Lung (tissue), 12 donors: ENCODE measurements around the gene IPO7. TPM values are rescaled to one million over a fixed set of nuclear protein-coding genes. Genes with fewer than 3 reads are reported as not detected.

ENCODE experiments used
- ATAC-seq: fragments of 200-7000 bp; cut with Tn5 transposase; one replicate; pipeline ENCODE4 v1.9.1; 2020; ENCODE audit warnings: moderate number of reproducible peaks; ENCODE audit not compliant: insufficient read depth, low FRiP score
- DNase-seq, 3 donors: peaks; one replicate each; pipeline ENCODE4 v3.0.0-alpha.2; 2013 to 2017
- H3K27ac ChIP-seq, 2 donors: one replicate each; pipeline ENCODE4 v1.5.1; 2013; ENCODE audit warnings: mild to moderate bottlenecking in 2 of 2, moderate library complexity in 2 of 2, control low read depth in 1 of 2, inconsistent platforms in 1 of 2, low read depth in 1 of 2, low read length in 1 of 2
- H3K27me3 ChIP-seq, 3 donors: one replicate each; pipeline ENCODE4 v1.5.1; 2013; ENCODE audit warnings: low read length in 2 of 3; ENCODE audit not compliant: control insufficient read depth in 3 of 3, insufficient read depth in 3 of 3
- H3K36me3 ChIP-seq, 4 donors: one replicate each; pipeline ENCODE4 v1.5.1; 2013; ENCODE audit warnings: low read length in 4 of 4, mild to moderate bottlenecking in 1 of 4, moderate library complexity in 1 of 4; ENCODE audit not compliant: control insufficient read depth in 4 of 4, insufficient read depth in 4 of 4
- H3K4me1 ChIP-seq, 5 donors: one replicate each; pipeline ENCODE4 v1.5.1; 2013; ENCODE audit warnings: low read length in 5 of 5, mild to moderate bottlenecking in 2 of 5, moderate library complexity in 1 of 5; ENCODE audit not compliant: control insufficient read depth in 5 of 5, insufficient read depth in 5 of 5
- H3K4me3 ChIP-seq: one replicate; pipeline ENCODE4 v1.5.1; 2013; ENCODE audit warnings: mild to moderate bottlenecking, control low read depth, moderate library complexity
- H3K9ac ChIP-seq, 2 donors: one replicate each; pipeline ENCODE4 v1.5.1; 2013; ENCODE audit warnings: low read length in 2 of 2, control low read depth in 1 of 2; ENCODE audit not compliant: insufficient read depth in 1 of 2
- H3K9me3 ChIP-seq, 4 donors: one replicate each; pipeline ENCODE4 v1.5.1; 2013; ENCODE audit warnings: low read length in 3 of 4, mild to moderate bottlenecking in 1 of 4, moderate library complexity in 1 of 4; ENCODE audit not compliant: control insufficient read depth in 4 of 4, insufficient read depth in 3 of 4
- CTCF ChIP-seq: IDR thresholded peaks from 2 replicates; pipeline ENCODE4 v1.5.1; 2012; ENCODE audit warnings: mild to moderate bottlenecking; ENCODE audit errors: control extremely low read depth, extremely low read depth
- WGBS, 2 donors: extraction: QIAGEN DNeasy Blood & Tissue Kit; methylation state at CpG; one replicate each; pipeline ENCODE4 v1.1.7; 2013; 5-methylcytosine and 5-hydroxymethylcytosine counted together
- polyA plus RNA-seq, 2 donors: library from polyadenylated mRNA; stranded (reverse); fragments of 200-250 nt; gene quantifications; one replicate each; pipeline ENCODE4 v1.2.1, GENCODE V29; 2013
- total RNA-seq, 2 donors: library from RNA; depleted of rRNA in 1 of 2; stranded (reverse); fragments of >200 nt in 1 of 2; gene quantifications; one replicate each; pipeline ENCODE4 v1.2.1, GENCODE V29; 2014 to 2021
- donor health status: control.
- donor health status: control.
- donor health status: Bipolar disorder and iron deficiency.
- donor health status: healthy.
- donor health status: DM: yes; HTN: yes; CAD: no.

IPO7 gene
- total and polyA plus RNA-seq, 4 donors = 36.5 to 104 (median 66.4) TPM

GRCh38 chr11:9386086-9386485 lies 1.6 kb downstream of the IPO7 start:
- TF ChIP-seq CTCF = no peak
- no peaks in the 10 kb centered on the region for H3K9me3 ChIP-seq
- peaks cover 0 to 2% (median 0%) of the 10 kb centered on the region in 4 donors for H3K36me3 ChIP-seq
- H3K27me3 ChIP-seq = no peaks in the 10 kb centered on the region
- no peak overlapping the region for H3K27ac ChIP-seq
- peaks cover 0 to 18% (median 0%) of the 10 kb centered on the region in 5 donors for H3K4me1 ChIP-seq
- ATAC-seq = no peak
- no peak overlapping the region for H3K9ac ChIP-seq
- WGBS, 2 donors = 72 to 77% methylated on average over 2 of the region's 2 CpGs
- H3K4me3 ChIP-seq = no peak overlapping the region
- no peak for DNase-seq

GRCh38 chr11:9386901-9387300 lies 2.4 kb downstream of the IPO7 start:
- no peak for ATAC-seq
- Histone ChIP-seq H3K9me3 (no peaks in the 10 kb centered on the region), H3K27me3 (no peaks in the 10 kb centered on the region), H3K36me3 (peaks cover 0 to 2% (median 0%) of the 10 kb centered on the region in 4 donors), H3K4me1 (peaks cover 0 to 18% (median 1%) of the 10 kb centered on the region in 5 donors), H3K9ac (no peak overlapping the region), H3K27ac (no peak overlapping the region), H3K4me3 (no peak overlapping the region)
- TF ChIP-seq CTCF = no peak
- WGBS, 2 donors = 21 to 32% methylated on average over 1 of the region's 1 CpG
- DNase-seq = no peak

- H3K4me3 ChIP-seq = no peak overlapping the region
- H3K9ac ChIP-seq = no peak overlapping the region
- 87 to 96% methylated on average over 10 of the region's 10 CpGs for WGBS, 2 donors
- ATAC-seq = no peak
- no peaks in the 10 kb centered on the region for H3K27me3 ChIP-seq
- no peak for DNase-seq
- no peak for TF ChIP-seq CTCF
- peaks cover 0 to 6% (median 3%) of the 10 kb centered on the region in 4 donors for H3K36me3 ChIP-seq
- H3K27ac ChIP-seq = no peak overlapping the region
- peaks cover 0 to 10% (median 0%) of the 10 kb centered on the region in 5 donors for H3K4me1 ChIP-seq
- H3K9me3 ChIP-seq = no peaks in the 10 kb centered on the region
Observed at GRCh38 chr11:9396310-9396709, 11.9 kb downstream of the IPO7 start.

- H3K36me3 ChIP-seq = peaks cover 0 to 6% (median 3%) of the 10 kb centered on the region in 4 donors
- no peak for ATAC-seq
- no peak for DNase-seq
- H3K4me3 ChIP-seq = no peak overlapping the region
- H3K27me3 ChIP-seq = no peaks in the 10 kb centered on the region
- H3K9ac ChIP-seq = no peak overlapping the region
- 91 to 97% methylated on average over 3 of the region's 3 CpGs for WGBS, 2 donors
- H3K9me3 ChIP-seq = no peaks in the 10 kb centered on the region
- no peak overlapping the region for H3K27ac ChIP-seq
- peaks cover 0 to 10% (median 0%) of the 10 kb centered on the region in 5 donors for H3K4me1 ChIP-seq
- no peak for TF ChIP-seq CTCF
Observed at GRCh38 chr11:9396752-9397151, 12.3 kb downstream of the IPO7 start.
